Cardiac fibroblast (primary cell): ENCODE measurements around the gene HRAS.

Source experiments
- DNase-seq, 2 donors: peaks; one replicate each; pipeline versions ENCODE4 v3.0.0 to v3.0.0-alpha.2; 2010; ENCODE audit warnings: low read depth in 2 of 2
- H3K4me3 ChIP-seq, 2 donors: replicated peaks in 1 of 2; 1 replicate in 1 of 2; 2 replicates in 1 of 2; pipeline ENCODE4 v1.5.1; 2011; ENCODE audit warnings: low read depth in 2 of 2, low read length in 2 of 2, mild to moderate bottlenecking in 2 of 2, moderate library complexity in 1 of 2
- TF ChIP-seq, protein P1 (sequence below): IDR thresholded peaks from one replicate; pipeline ENCODE4 v1.5.1; 2011; ENCODE audit warnings: low read depth, mild to moderate bottlenecking, low read length, inconsistent platforms

HRAS gene

DNA sequence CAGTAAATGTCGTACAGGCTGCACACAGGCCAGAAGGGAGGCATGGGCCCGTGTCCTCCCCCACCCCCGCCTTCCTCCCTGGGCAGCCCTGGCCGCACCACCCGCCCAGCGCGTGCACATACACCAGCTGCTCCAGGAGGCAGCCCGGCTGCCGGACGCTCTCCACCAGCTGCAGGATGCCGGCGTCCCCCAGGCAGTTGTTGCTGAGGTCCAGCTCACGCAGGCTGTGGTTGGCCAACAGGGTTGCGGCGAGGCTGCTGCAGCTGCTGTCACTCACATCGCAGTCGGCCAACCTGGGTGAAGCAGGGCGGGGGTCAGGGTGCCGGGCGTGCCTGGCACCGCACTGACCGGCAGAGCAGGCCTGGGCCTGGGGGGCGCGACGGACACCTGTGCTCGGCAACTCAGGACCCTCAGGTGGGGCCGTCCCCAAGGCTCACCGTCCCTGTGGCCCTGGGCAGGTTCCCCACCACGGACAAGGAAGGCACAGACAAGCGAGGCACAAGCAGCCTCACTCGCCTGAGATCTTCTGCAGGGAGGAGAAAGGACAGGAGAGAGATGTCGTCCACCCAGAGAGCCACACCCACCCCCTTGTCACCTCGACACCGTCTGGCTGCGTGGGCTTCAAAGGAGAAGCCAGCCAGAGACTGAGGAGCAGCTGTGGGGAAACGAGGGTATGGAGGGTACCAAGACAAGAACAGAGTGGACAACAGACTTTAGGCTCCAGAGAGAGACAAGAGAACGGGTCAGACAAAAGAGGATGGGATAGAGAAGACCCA, 40.4 kb downstream of the HRAS start:
- H3K4me3 ChIP-seq = no peak overlapping the region
- DNase-seq = no peak
- TF ChIP-seq, protein P1, sequence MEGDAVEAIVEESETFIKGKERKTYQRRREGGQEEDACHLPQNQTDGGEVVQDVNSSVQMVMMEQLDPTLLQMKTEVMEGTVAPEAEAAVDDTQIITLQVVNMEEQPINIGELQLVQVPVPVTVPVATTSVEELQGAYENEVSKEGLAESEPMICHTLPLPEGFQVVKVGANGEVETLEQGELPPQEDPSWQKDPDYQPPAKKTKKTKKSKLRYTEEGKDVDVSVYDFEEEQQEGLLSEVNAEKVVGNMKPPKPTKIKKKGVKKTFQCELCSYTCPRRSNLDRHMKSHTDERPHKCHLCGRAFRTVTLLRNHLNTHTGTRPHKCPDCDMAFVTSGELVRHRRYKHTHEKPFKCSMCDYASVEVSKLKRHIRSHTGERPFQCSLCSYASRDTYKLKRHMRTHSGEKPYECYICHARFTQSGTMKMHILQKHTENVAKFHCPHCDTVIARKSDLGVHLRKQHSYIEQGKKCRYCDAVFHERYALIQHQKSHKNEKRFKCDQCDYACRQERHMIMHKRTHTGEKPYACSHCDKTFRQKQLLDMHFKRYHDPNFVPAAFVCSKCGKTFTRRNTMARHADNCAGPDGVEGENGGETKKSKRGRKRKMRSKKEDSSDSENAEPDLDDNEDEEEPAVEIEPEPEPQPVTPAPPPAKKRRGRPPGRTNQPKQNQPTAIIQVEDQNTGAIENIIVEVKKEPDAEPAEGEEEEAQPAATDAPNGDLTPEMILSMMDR = no peak

DNA sequence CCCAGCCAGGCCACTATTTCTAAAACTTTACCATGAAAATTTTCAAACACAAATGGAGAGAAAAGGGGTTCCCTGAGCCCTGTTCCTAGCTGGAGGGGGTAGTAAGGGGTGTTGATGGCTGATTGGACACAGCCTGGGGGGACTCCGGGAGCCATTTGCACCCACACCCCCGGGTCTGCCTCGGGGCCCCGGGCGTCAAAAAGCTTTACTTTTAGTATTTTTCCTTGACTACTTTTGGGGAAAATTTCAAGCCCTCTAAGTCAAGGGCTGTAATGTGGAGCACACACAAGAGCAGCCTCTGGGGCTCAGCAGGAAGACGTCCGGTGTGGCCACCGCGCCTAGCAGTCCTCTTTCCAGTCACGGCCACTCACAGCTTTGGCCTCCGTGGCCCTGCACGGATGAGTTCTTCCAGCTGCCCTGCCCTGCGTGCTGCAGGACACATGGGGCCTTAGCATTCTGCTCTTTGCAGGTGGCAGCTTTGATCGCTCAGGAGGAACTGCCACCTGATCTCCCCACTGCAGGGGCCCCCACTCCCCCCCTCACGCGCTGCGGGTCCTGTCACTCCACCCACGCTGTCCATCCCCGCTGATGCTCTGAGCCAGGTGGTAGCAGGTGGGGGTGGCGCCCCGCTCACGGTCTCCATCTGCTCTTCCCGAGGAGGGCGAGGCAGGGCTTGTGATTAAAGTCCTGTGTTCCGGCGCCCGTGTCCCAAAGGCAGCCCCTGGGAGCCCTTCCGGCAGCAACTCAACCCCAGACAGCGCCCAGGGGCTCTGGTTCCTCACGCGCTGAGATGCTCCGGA, 42.7 kb downstream of the HRAS start:
- H3K4me3 ChIP-seq = no peak overlapping the region
- no peak for DNase-seq
- TF ChIP-seq, protein P1 = no peak

DNA sequence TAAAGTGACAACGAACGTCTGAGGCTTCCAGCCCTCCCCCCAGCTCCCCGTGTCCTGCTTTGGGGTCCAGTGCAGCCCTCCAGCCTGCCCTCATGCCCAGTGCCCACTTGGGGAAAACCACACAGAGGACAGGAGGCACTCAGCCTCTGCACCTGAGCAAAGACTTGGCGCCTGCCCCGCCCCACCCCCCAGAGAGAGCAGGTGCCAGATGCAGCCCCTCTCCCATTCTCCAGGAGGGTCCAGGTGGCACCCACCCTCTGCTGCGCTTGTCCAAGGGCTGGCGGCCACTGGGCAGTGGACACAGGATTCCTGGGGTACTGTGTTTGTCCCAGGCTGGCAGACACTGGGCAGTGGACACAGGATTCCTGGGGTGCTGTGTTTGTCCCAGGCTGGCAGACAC, 44.0 kb downstream of the HRAS start:
- no peak for DNase-seq
- H3K4me3 ChIP-seq = no peak overlapping the region
- TF ChIP-seq, protein P1 = no peak

DNA sequence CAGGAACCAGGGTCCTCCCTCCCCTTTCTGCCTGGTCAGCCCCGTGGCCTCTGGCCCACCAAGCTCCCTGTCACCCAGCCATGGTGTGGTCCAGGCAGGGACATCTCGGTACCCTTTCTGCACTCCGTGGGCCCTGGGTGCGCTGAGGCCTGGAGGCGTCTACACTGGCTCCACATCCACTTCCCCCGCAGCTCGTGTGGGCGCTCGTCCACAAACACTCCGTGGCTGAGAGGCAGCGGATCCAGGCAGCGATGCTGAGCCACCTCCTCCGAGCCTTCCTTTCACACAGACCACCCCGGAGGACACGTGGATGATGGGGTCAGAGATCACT, 44.5 kb downstream of the HRAS start:
- TF ChIP-seq, protein P1 = no peak
- no peak overlapping the region for H3K4me3 ChIP-seq
- DNase-seq = no peak

DNA sequence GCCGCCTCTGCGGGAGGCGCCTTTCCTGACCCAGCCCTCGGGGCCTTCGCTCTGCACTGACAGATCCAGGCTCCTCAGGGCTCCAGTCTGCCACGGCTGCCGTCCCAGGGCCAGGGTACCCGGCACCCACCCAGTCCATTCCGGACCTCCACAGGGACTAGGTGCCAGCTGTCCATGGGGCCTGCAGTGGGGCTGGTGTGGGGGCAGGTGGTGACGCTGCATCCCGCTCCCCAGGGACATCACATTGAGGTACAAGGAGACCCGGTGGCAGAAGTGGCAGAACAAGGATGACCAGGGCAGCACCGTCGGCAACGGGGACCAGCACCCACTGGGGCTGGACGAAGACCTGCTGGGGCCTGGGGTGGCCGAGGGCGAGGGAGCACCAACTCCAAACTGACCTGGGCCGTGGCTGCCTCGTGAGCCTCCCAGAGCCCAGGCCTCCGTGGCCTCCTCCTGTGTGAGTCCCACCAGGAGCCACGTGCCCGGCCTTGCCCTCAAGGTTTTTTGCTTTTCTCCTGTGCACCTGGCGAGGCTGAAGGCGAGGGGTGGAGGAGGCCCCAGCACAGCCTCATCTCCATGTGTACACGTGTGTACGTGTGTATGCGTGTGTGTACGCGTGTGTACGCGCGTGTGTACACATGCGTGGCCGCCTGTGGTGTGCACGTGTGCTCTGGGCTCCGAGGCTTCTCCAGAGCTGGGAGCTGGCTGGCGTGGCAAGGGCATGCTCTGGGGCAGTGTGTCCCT, 45.0 kb downstream of the HRAS start:
- DNase-seq = no peak
- H3K4me3 ChIP-seq = no peak overlapping the region
- TF ChIP-seq, protein P1 = no peak

DNA sequence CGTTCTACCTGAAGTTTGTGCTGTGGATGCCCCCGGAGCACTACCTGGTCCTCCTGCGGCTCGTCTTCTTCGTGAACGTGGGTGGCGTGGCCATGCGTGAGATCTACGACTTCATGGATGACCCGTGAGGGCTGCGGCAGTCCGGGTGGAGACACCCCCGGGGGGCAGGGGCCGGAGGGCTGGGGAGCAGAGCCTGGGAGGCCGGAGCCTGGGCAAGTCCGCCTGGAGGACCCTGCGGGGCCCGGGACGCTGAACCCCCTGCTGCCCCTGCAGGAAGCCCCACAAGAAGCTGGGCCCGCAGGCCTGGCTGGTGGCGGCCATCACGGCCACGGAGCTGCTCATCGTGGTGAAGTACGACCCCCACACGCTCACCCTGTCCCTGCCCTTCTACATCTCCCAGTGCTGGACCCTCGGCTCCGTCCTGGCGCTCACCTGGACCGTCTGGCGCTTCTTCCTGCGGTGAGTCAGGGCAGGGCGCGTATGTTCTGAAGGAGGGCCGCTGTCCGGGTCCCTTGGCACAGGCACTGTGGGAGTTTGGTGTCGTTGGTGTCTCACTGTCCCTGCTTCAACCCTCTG, 45.7 kb downstream of the HRAS start:
- no peak for DNase-seq
- no peak overlapping the region for H3K4me3 ChIP-seq
- TF ChIP-seq, protein P1 = no peak
